HEK293 (cell line): Measurements from ENCODE around the gene THSD4.

Source experiments
- CTCF ChIA-PET: fragments of 350-600 bp; formaldehyde crosslinking; extraction: SDS; loops from one replicate; lab custom pipeline; 2021; ENCODE audit warnings: antibody characterized with exemption; lab: Yijun Ruan, JAX
- POLR2A ChIA-PET: fragments of 300-600 bp; formaldehyde crosslinking; extraction: SDS; loops from one replicate; lab custom pipeline; 2020; ENCODE audit warnings: antibody characterized with exemption, inconsistent platforms; lab: Yijun Ruan, JAX
- H3K27ac ChIP-seq: fragments of 200-500 bp; sonication (Bioruptor generic); 2 replicates; pipeline ENCODE4 v1.5.1; 2014; ENCODE audit warnings: low read depth, low read length, control low read depth, inconsistent platforms; ENCODE audit errors: extremely low read depth
- H3K36me3 ChIP-seq, 2 experiments: fragments of 200-500 bp in 1 of 2; sonication (Bioruptor generic) in 1 of 2; 1 replicate in 1 of 2; 2 replicates in 1 of 2; pipeline ENCODE4 v1.5.1; 2014 to 2017; ENCODE audit warnings: inconsistent platforms in 2 of 2, low read length in 2 of 2; ENCODE audit not compliant: control insufficient read depth in 2 of 2, insufficient read depth in 1 of 2
- H3K4me1 ChIP-seq: fragments of 200-500 bp; sonication (Bioruptor generic); 2 replicates; pipeline ENCODE4 v1.5.1; 2014; ENCODE audit warnings: mild to moderate bottlenecking, low read length, inconsistent platforms; ENCODE audit not compliant: control insufficient read depth, insufficient read depth
- H3K4me3 ChIP-seq: 2 replicates; pipeline ENCODE4 v1.5.1; 2011; ENCODE audit warnings: low read depth, mild to moderate bottlenecking, control low read depth, low read length, moderate library complexity
- H3K9me3 ChIP-seq: fragments of 200-500 bp; sonication (Bioruptor generic); 2 replicates; pipeline ENCODE4 v1.5.1; 2014; ENCODE audit warnings: low read depth, low read length, inconsistent platforms; ENCODE audit not compliant: control insufficient read depth, insufficient read depth
- KLF7 ChIP-seq: fragments of 450-650 bp; formaldehyde crosslinking; IDR thresholded peaks from 2 replicates; pipeline ENCODE4 v1.5.1; 2016; ENCODE audit warnings: missing biosample characterization, missing genetic modification characterization, borderline replicate concordance
- PRDM1 ChIP-seq: fragments of 450-650 bp; formaldehyde crosslinking; IDR thresholded peaks from 2 replicates; pipeline ENCODE4; 2016; ENCODE audit warnings: missing biosample characterization, missing genetic modification characterization
- RBAK ChIP-seq: fragments of 450-650 bp; formaldehyde crosslinking; IDR thresholded peaks from 2 replicates; pipeline ENCODE4 v1.5.1; 2016; ENCODE audit warnings: missing biosample characterization, missing genetic modification characterization
- SP3 ChIP-seq: fragments of 450-650 bp; formaldehyde crosslinking; IDR thresholded peaks from 2 replicates; pipeline ENCODE4 v1.5.1; 2016; ENCODE audit warnings: missing biosample characterization, missing genetic modification characterization
- ZIC2 ChIP-seq: fragments of 450-650 bp; formaldehyde crosslinking; IDR thresholded peaks from 2 replicates; pipeline ENCODE4 v1.5.1; 2016; ENCODE audit warnings: missing biosample characterization, missing genetic modification characterization
- ZNF146 ChIP-seq: fragments of 450-650 bp; formaldehyde crosslinking; IDR thresholded peaks from 2 replicates; pipeline ENCODE4 v1.5.1; 2016; ENCODE audit warnings: missing biosample characterization, missing genetic modification characterization
- ZNF202 ChIP-seq: fragments of 450-650 bp; formaldehyde crosslinking; IDR thresholded peaks from 2 replicates; pipeline ENCODE4 v1.5.1; 2016; ENCODE audit warnings: missing biosample characterization, missing genetic modification characterization, borderline replicate concordance
- ZNF211 ChIP-seq: fragments of 450-650 bp; formaldehyde crosslinking; IDR thresholded peaks from 2 replicates; pipeline ENCODE4 v1.5.1; 2016; ENCODE audit warnings: low read depth, missing biosample characterization, missing genetic modification characterization
- ZNF221 ChIP-seq: fragments of 450-650 bp; formaldehyde crosslinking; IDR thresholded peaks from 2 replicates; pipeline ENCODE4 v1.5.1; 2017; ENCODE audit warnings: missing biosample characterization, missing genetic modification characterization, borderline replicate concordance
- ZNF266 ChIP-seq: fragments of 450-650 bp; formaldehyde crosslinking; IDR thresholded peaks from 2 replicates; pipeline ENCODE4 v1.5.1; 2016; ENCODE audit warnings: missing biosample characterization, missing genetic modification characterization, low read depth
- ZNF48 ChIP-seq: fragments of 450-650 bp; formaldehyde crosslinking; IDR thresholded peaks from 2 replicates; pipeline ENCODE4 v1.5.1; 2016; ENCODE audit warnings: missing biosample characterization, missing genetic modification characterization
- ZNF501 ChIP-seq: fragments of 450-650 bp; formaldehyde crosslinking; IDR thresholded peaks from 2 replicates; pipeline ENCODE4 v1.5.1; 2016; ENCODE audit warnings: missing biosample characterization, missing genetic modification characterization
- ZNF558 ChIP-seq: fragments of 450-650 bp; formaldehyde crosslinking; IDR thresholded peaks from 2 replicates; pipeline ENCODE4 v1.5.1; 2016; ENCODE audit warnings: missing biosample characterization, missing genetic modification characterization
- ZNF670 ChIP-seq: fragments of 450-650 bp; formaldehyde crosslinking; IDR thresholded peaks from 2 replicates; pipeline ENCODE4 v1.5.1; 2016; ENCODE audit warnings: missing biosample characterization, missing genetic modification characterization, low read depth
- ZNF791 ChIP-seq: fragments of 450-650 bp; formaldehyde crosslinking; IDR thresholded peaks from 2 replicates; pipeline ENCODE4 v1.5.1; 2016; ENCODE audit warnings: missing biosample characterization, missing genetic modification characterization
- TF ChIP-seq, protein P1 (sequence below): fragments of 450-650 bp; formaldehyde crosslinking; IDR thresholded peaks from 2 replicates; pipeline ENCODE4 v1.5.1; 2017; ENCODE audit warnings: missing biosample characterization, missing genetic modification characterization
- TF ChIP-seq, protein P2 (sequence below): fragments of 450-650 bp; formaldehyde crosslinking; IDR thresholded peaks from 2 replicates; pipeline ENCODE4 v1.5.1; 2016; ENCODE audit warnings: missing biosample characterization, missing genetic modification characterization, borderline replicate concordance

THSD4 gene

DNA sequence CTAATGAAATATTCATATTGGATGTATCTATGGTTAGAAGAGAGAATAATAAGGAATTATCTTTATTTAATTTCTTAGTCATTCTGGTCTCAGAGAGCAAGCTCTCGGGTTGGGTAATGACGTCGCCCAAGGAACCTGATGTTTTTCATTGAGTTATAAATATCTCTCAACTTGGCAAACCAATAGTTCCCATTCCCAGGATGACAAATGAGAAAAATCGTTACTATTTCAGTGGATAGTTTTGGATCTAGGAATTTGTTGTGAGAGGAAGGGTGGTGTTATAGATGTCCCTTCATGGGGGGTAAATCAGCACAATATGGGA lies 532.2 kb downstream of the THSD4 start:
- no peaks in the 10 kb centered on the region for H3K9me3 ChIP-seq
- no peak overlapping the region for H3K4me3 ChIP-seq
- CTCF ChIA-PET, result interaction anchor here (0.7 kb wide), 1 partner anchor 72 kb away, joined by 3 read pairs; no protein-coding TSS in a partner anchor
- H3K36me3 ChIP-seq, result no peaks in the 10 kb centered on the region
- POLR2A ChIA-PET, result no interaction called here
- TF ChIP-seq ZNF670 (tag by site-specific recombination) (no peak), ZNF221 (tag by site-specific recombination) (no peak), KLF7 (tag by site-specific recombination) (no peak), ZNF202 (tag by site-specific recombination) (no peak), ZNF48 (tag by site-specific recombination) (no peak), ZNF266 (no peak), ZNF146 (tag by site-specific recombination) (no peak), ZNF791 (tag by site-specific recombination) (no peak), ZNF558 (no peak), RBAK (tag by site-specific recombination) (no peak), SP3 (tag by site-specific recombination) (no peak), PRDM1 (no peak)
- TF ChIP-seq, protein P1, sequence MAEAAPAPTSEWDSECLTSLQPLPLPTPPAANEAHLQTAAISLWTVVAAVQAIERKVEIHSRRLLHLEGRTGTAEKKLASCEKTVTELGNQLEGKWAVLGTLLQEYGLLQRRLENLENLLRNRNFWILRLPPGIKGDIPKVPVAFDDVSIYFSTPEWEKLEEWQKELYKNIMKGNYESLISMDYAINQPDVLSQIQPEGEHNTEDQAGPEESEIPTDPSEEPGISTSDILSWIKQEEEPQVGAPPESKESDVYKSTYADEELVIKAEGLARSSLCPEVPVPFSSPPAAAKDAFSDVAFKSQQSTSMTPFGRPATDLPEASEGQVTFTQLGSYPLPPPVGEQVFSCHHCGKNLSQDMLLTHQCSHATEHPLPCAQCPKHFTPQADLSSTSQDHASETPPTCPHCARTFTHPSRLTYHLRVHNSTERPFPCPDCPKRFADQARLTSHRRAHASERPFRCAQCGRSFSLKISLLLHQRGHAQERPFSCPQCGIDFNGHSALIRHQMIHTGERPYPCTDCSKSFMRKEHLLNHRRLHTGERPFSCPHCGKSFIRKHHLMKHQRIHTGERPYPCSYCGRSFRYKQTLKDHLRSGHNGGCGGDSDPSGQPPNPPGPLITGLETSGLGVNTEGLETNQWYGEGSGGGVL (tag by site-specific recombination), result no peak
- no peak overlapping the region for H3K27ac ChIP-seq
- no peaks in the 10 kb centered on the region for H3K4me1 ChIP-seq

DNA sequence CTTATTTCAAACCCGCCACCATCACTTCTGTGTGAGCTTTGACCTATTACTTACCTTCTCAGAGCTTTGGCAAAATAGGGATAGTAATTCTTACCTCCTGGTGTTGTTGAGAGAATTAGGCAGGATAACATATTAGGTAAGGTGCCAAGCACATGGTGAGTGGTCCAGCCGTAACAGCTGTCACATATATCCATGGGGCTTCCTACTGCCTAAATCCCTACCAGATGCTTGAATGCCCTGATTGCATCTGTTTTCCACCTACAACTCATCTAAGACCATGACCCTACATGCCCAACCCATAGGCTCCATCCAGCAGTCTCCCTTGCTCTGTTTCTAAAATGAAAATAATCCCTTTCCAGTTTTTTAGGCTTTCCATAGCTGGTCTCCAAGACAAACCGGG lies 532.8 kb downstream of the THSD4 start:
- Histone ChIP-seq H3K4me3 (no peak overlapping the region), H3K4me1 (no peaks in the 10 kb centered on the region)
- TF ChIP-seq ZIC2 (tag by site-specific recombination), result no peak
- TF ChIP-seq, all 188 proteins: peak for 0
- CTCF ChIA-PET, result interaction anchor here (0.6 to 1.4 kb wide), 3 partner anchors 72 to 153 kb away, joined by 3 to 6 read pairs (median 4); no protein-coding TSS in a partner anchor
- POLR2A ChIA-PET, result no interaction called here
- Histone ChIP-seq H3K27ac (no peak overlapping the region), H3K36me3 (no peaks in the 10 kb centered on the region), H3K9me3 (no peaks in the 10 kb centered on the region)

DNA sequence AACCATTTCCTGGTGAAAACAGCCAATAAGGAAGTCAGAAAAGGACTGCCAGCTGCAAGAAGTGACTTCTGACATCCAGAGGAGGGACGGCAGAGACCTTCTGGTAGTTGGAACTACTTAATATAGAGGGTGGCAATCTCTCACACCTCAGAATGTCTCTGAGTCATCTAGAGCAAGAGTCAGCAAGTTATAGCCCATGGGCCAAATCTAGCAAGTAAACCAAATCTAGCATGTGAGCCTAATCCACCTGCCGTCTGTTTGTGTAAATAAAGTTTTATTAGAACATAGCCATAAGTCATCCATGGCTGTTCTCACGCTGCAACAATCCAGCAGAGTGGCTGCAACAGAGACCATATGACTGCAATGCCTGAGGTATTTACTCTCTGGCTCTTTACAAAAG lies 534.6 kb downstream of the THSD4 start:
- Histone ChIP-seq H3K4me3 (no peak overlapping the region), H3K36me3 (no peaks in the 10 kb centered on the region), H3K4me1 (no peaks in the 10 kb centered on the region), H3K27ac (no peak overlapping the region), H3K9me3 (no peaks in the 10 kb centered on the region)
- no peak for TF ChIP-seq ZNF211 (tag by site-specific recombination)
- no peak for TF ChIP-seq ZNF501 (tag by site-specific recombination)
- TF ChIP-seq, protein P2, sequence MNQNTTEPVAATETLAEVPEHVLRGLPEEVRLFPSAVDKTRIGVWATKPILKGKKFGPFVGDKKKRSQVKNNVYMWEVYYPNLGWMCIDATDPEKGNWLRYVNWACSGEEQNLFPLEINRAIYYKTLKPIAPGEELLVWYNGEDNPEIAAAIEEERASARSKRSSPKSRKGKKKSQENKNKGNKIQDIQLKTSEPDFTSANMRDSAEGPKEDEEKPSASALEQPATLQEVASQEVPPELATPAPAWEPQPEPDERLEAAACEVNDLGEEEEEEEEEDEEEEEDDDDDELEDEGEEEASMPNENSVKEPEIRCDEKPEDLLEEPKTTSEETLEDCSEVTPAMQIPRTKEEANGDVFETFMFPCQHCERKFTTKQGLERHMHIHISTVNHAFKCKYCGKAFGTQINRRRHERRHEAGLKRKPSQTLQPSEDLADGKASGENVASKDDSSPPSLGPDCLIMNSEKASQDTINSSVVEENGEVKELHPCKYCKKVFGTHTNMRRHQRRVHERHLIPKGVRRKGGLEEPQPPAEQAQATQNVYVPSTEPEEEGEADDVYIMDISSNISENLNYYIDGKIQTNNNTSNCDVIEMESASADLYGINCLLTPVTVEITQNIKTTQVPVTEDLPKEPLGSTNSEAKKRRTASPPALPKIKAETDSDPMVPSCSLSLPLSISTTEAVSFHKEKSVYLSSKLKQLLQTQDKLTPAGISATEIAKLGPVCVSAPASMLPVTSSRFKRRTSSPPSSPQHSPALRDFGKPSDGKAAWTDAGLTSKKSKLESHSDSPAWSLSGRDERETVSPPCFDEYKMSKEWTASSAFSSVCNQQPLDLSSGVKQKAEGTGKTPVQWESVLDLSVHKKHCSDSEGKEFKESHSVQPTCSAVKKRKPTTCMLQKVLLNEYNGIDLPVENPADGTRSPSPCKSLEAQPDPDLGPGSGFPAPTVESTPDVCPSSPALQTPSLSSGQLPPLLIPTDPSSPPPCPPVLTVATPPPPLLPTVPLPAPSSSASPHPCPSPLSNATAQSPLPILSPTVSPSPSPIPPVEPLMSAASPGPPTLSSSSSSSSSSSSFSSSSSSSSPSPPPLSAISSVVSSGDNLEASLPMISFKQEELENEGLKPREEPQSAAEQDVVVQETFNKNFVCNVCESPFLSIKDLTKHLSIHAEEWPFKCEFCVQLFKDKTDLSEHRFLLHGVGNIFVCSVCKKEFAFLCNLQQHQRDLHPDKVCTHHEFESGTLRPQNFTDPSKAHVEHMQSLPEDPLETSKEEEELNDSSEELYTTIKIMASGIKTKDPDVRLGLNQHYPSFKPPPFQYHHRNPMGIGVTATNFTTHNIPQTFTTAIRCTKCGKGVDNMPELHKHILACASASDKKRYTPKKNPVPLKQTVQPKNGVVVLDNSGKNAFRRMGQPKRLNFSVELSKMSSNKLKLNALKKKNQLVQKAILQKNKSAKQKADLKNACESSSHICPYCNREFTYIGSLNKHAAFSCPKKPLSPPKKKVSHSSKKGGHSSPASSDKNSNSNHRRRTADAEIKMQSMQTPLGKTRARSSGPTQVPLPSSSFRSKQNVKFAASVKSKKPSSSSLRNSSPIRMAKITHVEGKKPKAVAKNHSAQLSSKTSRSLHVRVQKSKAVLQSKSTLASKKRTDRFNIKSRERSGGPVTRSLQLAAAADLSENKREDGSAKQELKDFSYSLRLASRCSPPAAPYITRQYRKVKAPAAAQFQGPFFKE (tag by site-specific recombination), result no peak
- TF ChIP-seq ZNF202 (tag by site-specific recombination), result no peak
- CTCF ChIA-PET, result interaction anchor here (1.1 kb wide), 1 partner anchor 16 kb away, joined by 3 read pairs; no protein-coding TSS in a partner anchor
- POLR2A ChIA-PET, result no interaction called here
